HG02759 (cell line): Measurements from ENCODE around the gene HUS1B.
"Not testable (repeated sequence)": the region's sequence is repeated elsewhere in the genome, so short reads cannot be mapped to it uniquely, and the experiment has no call there.

ENCODE experiments used
- ATAC-seq: cut with Tn5 transposase; IDR thresholded peaks from one replicate; pipeline ENCODE4 v1.9.1; 2021; ENCODE audit warnings: mild to moderate bottlenecking, moderate library complexity; ENCODE audit not compliant: unreplicated experiment

HUS1B gene

DNA sequence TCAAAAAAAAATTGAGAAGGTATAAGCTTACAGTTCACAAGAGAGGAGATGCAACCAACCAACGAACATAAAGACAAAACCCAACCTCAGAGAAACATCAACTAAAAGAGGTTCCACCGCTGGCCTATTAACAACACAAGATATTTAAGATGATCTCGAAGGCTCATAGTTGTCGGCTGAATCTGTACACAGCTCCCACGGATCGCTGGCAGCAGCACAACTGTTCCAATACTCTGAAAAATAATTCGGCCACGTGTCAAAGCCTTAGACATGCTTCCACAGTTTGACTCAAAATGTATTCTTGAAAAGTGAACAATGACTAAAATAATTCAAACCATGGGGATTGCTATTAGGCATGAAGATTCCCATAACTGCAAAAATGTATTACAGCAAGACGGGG lies 22.4 kb upstream of the HUS1B start:
- ATAC-seq, result no peak

GRCh38 chr6:678520-678919 lies 21.6 kb upstream of the HUS1B start:
- no peak for ATAC-seq

GRCh38 chr6:677919-678318 lies 21.0 kb upstream of the HUS1B start:
- no peak for ATAC-seq

DNA sequence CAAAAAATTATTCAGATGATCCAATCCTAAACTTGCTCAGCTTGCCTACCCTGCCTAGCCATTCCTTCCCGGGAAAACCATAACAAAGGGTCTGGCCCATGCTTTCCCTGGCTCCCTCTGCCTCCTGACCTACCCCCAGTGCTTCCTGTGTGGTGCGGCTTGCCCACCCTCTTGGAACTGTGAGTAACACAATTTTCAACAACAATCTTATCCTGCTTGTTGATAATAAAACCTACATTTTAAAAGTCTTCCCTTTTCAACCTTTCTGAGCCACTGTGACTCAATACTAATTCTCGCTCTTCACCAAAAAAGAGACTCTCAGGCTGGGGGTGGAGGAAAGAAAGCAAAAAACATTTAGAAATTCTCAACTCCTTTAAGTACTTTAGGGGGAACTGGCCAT lies 18.1 kb upstream of the HUS1B start:
- ATAC-seq, result no peak

DNA sequence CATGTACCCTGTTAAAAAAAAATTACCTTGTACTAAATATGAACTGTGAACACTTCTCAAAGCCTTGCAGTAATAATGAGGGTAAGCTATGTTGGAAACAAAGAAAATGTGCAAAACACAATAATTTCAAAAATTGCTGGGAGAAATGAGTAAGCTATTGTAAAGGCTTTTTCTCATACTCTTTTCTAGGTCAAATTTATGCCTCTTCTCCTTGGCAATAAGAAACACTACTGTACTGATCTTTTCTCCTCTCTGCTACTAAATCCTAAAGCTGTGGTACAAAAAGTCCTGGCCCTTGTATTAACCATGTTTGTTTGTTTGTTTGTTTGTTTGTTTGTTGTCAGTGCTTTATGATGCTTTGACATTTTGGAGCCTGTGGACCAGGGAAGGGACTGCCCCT lies 17.5 kb upstream of the HUS1B start:
- ATAC-seq, result no peak

DNA sequence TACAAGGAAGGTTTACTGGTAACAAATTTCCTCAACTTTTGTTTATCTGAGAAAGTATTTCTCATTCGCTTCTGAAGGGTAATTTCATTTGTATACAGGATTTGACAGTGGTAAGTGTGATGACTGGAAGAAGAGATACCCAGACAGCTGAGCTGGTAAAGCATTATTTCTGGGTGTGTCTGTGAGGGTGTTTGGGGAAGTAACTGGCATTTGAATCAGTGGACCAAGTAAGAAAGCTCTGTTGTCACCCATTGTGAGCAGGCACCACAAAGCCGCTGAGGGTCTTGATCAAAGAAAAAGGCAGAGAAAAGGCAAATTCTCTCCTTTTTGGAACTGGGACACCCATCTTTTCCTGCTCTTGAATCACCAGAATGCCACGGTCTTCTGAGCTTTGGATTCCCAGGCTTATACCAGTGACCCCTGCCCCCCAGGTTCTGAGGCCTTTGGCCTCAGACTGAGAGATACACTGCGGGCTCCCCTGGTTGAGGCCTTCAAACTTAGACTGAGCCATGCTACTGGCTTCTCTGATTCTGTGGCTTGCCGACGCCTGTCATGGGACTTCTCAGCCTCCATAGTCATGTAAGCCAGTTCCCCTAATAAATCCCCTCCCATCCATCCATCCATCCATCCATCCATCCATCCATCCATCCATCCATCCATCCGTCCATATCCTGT lies 10.5 kb upstream of the HUS1B start:
- no peak for ATAC-seq

GRCh38 chr6:665403-666267 lies 8.7 kb upstream of the HUS1B start:
- no peak for ATAC-seq

DNA sequence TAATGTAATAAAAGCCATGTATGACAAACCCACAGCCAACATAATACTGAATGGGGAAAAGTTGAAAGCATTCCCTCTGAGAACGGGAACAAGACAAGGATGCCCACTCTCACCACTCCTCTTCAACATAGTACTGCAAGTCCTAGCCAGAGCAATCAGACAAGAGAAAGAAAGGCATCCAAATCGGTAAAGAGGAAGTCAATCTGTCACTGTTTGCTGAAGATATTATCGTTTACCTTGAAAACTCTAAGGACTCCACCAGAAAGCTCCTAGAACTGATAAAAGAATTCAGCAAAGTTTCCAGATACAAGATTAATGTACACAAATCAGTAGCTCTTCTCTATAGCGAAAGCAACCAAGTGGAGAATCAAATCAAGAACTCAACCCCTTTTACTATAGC lies 6.9 kb upstream of the HUS1B start:
- not testable (repeated sequence) for ATAC-seq

DNA sequence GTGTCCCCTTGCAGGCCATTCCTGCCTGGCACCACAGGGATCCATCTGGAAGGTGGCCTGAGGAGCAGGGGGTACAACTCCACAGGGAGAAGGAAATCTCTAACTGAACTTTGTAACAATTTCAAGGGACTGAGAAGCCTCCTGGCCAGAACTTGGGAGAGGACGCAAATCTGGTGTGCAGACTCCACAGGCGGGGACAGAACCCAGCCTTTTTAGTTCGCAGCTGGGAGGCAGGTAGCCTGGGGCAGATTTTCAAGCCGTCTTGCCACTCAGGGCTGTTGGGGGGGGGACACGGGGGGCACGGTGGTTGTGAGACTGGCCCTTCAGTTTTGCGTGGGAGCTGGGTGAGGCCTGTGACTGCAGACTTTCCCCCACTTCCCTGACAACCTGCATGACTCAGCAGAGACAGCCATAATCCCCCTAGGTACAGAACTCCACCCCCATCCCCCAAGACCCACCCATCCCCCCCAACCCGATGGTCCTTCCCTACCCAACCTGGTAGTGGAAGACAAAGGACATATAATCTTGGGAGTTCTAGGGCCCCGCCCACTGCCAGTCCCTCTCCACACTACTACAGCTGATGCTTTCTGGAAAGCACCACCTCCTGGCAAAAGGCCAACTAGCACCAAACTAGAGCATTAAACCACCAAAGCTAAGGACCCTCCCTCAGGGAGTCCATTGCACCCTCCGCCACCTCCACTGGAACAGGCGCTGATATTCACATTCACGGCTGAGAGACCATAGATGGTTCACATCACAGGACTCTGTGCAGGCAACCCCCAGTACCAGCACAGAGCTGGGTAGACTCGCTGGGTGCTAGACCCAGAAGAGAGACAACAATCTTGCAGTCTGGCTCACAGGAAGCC lies 3.0 kb upstream of the HUS1B start:
- no peak for ATAC-seq

DNA sequence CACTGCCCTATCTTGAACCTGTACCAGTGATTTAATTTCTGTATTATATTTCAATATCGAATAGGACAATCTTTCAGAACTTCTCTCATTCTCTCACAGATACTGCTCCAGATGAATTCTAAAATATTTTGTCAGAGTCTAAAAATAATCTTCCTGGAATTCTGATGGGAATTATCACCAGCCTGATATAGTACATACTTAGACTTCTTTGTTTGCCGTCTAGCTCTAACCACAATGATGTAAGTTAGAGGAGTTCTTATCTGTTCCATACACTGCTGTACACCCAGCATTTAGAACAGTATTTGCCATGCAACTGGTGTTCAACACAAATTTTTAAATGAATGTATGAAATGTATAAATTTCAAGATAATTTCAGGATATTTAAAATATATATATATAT lies 1.3 kb upstream of the HUS1B start:
- no peak for ATAC-seq

DNA sequence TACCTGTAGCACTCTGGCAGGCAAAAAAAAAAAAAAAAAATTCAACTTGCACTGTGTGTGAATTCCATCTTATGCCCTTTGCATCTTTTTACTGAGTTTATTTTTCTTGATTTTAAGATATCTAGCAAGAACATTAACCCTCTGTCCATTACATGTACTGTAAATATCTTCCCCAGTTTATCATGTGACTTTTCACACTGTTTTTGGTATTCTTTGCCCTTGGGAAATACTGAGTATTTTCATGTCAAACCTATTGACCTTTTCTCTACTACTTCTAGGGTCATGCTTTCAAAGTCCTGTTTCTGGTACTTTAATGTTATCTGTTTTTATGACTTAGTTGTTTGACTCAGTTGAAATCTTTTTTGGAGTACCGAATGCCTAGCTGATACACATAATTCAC lies 843 bp upstream of the HUS1B start:
- ATAC-seq, result no peak

GRCh38 chr6:654136-654535 lies 2.8 kb downstream of the HUS1B start:
- ATAC-seq, result no peak

GRCh38 chr6:652865-653264 lies 4.0 kb downstream of the HUS1B start:
- ATAC-seq, result no peak

GRCh38 chr6:650098-650497 lies 6.8 kb downstream of the HUS1B start:
- no peak for ATAC-seq

DNA sequence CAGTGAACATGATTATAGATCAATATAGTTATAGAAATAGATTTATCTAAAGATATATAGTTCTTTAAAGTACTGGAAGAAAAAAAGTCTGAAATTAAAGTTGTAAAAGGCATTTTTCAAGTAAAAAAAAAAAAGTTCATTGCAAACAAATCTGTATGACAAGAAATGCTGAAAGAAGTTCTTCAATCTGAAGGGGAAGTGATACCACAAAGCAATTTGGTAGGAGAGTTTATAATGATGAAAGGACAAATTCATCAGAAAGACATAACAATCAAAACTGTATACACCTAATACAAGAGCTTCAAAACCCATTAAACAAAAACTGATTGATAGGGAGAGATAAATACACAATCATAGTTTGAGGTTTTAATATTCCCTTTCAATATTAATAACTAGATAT lies 14.1 kb downstream of the HUS1B start:
- ATAC-seq, result no peak

DNA sequence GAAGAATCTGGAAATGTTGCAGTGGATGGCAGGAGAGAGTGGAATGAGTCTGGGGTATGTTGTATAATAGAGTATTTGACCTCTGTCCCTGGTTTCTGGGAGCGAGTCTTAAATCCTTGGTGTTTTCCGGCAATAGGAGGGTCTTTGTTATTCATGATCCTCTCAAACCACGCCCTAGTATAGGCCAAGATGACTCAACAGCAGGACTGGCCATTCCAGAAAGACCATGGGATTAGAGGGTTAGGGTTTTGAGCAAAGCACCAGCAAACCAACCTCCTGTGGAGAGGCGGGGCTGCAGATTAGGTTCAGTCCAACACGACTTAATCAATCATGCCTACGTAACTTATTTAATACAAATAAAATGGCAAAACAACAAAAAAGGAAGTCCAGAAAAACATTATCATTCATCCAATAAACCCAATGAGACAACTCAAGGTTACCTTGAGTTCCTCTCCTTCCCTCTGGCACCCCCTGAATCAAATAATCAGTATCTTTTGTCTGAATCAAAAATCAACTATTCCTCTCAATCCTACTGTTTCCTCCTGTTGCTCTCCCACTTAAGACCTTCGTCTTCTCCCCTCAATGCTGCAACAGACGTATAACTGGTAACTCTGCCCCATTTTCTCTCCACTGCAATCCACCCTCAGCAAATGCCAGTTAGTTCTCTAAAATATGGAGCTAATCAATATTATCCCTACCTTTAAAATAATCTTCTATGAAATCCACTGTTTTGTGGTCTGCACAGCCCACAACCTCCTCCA lies 15.5 kb downstream of the HUS1B start:
- ATAC-seq, result no peak

GRCh38 chr6:636488-636887 lies 20.4 kb downstream of the HUS1B start:
- ATAC-seq, result no peak

DNA sequence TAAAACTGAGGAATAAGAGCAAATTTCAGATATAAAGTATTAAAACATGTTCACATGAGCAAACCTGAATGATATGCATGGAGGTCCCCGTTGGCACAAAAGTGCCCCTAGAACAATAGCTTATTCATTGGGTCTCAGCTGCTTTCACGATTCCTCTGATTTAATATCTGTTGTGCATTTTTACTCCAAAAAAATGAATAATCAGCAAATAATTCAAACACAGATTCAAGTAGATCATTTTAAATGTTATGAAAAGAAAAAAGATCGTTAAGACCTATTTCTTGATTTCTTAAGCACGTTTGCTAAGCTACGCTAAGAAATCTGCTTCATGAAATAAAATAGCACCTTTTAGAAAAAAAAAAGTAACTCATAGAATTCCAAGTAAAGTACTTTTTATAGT lies 21.7 kb downstream of the HUS1B start:
- no peak for ATAC-seq

DNA sequence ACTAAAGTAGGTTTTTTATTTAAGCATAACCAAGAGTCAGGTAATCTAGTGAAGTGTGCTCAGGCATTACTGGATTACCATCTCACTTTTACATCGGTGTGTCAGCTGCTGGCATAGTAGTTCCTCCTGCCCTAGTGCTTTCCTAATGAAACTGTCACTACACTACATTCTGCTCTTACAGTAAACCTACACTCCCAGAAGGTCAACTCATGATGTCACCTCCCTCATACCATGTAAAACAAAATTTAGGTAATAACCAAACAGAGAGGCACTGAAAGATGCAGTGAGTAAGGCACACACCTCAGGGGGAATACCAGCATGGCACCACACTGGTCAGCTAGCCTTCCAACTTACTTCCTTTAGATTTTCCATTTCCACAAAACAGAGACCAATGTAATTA lies 23.3 kb downstream of the HUS1B start:
- ATAC-seq, result no peak

DNA sequence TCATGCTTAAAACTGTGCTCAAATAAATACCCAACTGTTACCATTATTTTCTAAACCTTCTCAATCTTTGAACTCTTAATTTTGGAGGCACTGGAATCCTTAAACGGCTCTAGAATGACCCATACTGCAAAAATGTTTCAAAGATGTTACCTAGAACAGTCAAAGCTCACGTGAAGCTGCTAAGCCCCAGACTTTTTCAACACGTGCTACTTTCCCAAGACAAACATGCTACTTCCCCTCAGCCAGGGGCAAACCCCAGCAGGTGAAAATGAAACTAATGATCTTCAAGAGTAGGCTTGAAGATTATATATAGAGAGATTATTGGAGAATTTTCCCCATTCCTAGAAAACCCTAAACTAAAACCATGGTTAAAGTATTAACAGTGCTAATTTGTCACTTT lies 28.1 kb downstream of the HUS1B start:
- no peak for ATAC-seq

GRCh38 chr6:626236-626635 lies 30.7 kb downstream of the HUS1B start:
- no peak for ATAC-seq
